GM12875 (cell line): ENCODE data around the gene IL6R.

Source experiments
- H3K4me3 ChIP-seq: one replicate; pipeline ENCODE4 v1.5.1; 2011; ENCODE audit warnings: low read depth, low read length, control low read depth
- CTCF ChIP-seq: IDR thresholded peaks from 2 replicates; pipeline ENCODE4 v1.5.1; 2011; ENCODE audit warnings: low read depth, mild to moderate bottlenecking, control low read depth, inconsistent platforms, low read length, moderate library complexity, borderline replicate concordance; ENCODE audit not compliant: insufficient read depth

Gene IL6R

DNA sequence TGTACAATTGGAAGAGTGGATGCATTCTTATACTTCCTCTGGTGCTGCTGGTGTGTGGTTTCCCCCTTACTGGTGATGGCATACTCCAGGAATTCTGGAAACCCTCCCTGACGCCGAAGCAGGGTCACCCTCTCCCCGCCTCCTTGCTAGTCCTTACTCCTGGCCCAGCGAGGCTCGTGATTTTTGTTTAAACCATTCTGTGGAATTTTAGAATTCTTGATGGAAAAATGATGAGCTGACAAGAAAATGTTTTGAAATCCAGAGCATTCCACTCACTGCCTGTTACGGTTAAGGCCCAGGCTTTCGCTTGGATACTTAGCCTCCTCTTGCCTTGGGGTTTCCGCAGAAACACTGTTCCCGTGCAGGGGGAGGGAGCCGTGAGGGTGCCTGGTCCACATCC, 41.1 kb downstream of the IL6R start:
- no peak for TF ChIP-seq CTCF

GRCh38 chr1:154446789-154447188, 41.6 kb downstream of the IL6R start:
- TF ChIP-seq CTCF: no peak
- H3K4me3 ChIP-seq: no peak overlapping the region

More for the DNA sequence above, 41.1 kb downstream of the IL6R start:
- no peak overlapping the region for H3K4me3 ChIP-seq

GRCh38 chr1:154448331-154448811, 43.2 kb downstream of the IL6R start:
- H3K4me3 ChIP-seq: no peak overlapping the region
- no peak for TF ChIP-seq CTCF

DNA sequence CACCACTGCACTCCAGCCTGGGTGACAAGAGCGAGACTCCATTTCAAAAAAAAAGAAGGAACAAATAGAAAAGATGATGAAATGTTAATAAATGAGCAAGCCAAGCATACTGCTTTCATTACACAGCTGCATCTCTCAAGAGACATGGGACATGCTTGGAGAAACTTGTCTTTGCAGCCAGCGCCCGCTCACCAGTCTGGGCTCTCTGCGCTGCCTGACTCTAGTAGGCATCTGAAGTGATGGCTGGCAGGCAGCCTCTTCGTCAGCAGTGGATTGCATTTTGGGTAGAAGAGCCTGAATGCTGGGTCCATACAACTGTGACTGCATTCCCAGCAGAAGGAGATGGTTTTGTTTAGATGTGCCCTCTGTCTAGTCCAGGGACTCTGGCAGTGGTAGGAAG, 48.0 kb downstream of the IL6R start:
- no peak for TF ChIP-seq CTCF
- H3K4me3 ChIP-seq: no peak overlapping the region

- no peak for TF ChIP-seq CTCF
- no peak overlapping the region for H3K4me3 ChIP-seq
Measured at GRCh38 chr1:154453574-154454352, 48.6 kb downstream of the IL6R start.

DNA sequence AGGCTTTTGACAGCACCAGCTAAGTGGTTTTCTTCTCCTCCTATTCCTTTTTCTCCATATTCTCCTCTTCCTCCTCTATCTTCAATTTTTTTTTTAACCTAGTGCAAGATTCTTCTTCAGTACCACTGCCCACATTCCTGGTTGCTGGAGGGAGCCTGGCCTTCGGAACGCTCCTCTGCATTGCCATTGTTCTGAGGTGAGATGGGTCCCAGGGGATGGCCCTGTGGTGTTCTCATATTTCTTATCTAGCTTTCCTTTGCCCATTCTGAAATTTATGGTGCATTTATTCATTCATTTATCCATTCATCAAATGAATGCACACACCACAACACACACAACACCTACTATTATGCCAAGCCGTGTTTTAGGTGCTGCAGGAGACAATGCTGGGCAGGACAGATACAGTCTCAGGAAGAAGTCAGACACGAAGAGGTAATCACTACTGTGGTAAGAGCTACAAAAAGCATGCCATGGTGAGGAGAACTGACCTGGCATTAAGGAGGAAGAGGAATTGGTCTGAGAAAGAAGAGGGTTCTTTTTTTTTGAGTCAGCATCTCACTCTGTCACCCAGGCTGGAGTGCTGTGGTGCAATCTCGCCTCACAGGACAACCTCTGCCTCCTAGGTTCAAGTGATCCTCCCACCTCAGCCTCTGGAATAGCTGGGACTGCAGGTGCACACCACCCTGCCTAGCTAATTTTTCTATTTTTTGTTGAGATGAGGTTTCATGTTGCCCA, 49.4 kb downstream of the IL6R start:
- TF ChIP-seq CTCF: no peak
- H3K4me3 ChIP-seq: no peak overlapping the region

GRCh38 chr1:154456631-154457030, 51.5 kb downstream of the IL6R start:
- TF ChIP-seq CTCF: no peak
- H3K4me3 ChIP-seq: no peak overlapping the region
